Activated naive CD4-positive, alpha-beta T cell treated with Interleukin-2 at 50 U/mL for 16 hours (primary cell): Measurements from ENCODE around the gene CCDC112.

Experiments used
- DNase-seq: peaks from one replicate; pipeline ENCODE4 v3.0.0-alpha.2; 2020

Gene CCDC112

DNA sequence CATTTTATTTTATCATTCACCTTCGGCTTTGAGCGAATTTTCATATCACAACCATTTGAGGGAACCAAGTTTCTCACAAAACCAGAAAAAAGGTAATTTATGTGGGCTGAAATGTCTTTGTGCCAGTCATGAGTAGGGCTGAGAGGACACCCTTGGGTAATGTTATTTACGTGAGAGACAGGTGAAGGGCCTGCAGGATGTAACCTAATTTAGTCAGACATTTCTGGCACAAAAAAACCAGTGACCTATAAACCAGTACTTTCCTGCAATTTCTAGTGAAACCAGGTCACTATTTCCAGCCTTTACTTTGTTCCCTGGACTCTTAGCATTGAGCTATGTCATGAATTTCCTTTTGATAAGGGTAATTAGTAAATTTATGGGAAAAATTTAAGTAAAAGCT, 17.2 kb upstream of the CCDC112 start:
- DNase-seq: no peak

DNA sequence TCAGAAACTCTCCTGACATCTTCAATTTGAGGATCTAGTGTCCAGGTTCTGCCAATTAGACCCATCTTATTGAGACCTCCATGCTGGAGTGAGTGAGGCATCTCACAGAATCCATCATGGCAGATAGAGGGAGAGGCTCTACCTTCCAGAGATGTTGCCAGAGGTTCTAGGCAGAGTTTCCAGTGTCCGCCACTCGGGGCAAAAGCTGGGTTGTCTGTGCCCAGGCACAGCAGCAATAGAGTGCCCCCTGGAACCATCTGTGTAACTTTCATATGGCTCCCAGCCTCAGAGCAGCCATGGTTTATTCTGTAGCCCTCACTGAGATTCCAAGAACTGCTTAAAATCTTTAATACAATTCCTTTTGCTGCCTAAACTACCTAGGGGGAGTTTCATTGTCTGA, 16.6 kb upstream of the CCDC112 start:
- no peak for DNase-seq

DNA sequence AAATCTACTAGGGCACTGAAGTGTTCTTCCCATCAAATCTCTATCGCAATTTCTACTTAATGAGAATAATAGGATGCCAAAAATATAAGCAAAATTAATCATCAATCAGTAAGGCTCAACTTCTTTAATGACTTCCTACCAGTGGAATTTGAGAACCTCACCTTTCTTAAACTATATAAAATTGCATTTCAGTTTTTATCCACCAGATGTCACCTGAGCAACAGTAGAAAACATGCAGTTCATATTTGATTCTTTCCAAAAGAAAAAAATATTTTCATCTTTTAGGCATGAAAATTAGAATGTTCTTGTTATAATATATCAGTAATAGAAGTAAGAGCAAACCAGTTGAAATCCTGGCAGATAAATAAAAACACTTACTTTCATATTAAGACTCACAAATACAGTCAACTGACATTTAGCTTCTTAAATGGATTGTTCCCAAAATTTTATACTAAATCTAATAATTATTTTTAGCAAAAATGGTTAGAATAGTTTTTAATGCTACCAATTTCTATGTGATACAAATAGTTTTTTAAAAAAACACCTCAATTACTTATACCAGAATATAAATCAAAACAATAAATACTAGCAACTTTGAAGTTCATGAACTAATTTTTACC, 13.4 kb upstream of the CCDC112 start:
- no peak for DNase-seq

DNA sequence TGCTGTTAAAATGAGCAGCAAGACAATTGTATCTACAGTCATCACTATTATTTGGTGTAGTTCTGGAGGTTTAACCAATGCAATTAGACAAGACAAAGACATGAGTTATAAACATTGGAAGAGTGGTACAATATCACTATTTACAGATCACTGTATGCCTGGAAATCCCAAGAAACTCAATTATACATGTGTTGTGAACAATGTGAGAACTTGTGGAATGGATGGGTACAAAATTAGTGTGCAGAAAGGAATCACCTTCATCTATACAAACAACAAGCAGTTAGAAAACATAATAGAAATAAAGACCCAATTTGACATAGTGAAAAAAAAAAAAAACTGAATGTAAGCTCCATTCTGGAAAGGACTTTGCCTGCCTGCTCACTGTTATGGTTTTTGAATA, 12.4 kb upstream of the CCDC112 start:
- DNase-seq: no peak

DNA sequence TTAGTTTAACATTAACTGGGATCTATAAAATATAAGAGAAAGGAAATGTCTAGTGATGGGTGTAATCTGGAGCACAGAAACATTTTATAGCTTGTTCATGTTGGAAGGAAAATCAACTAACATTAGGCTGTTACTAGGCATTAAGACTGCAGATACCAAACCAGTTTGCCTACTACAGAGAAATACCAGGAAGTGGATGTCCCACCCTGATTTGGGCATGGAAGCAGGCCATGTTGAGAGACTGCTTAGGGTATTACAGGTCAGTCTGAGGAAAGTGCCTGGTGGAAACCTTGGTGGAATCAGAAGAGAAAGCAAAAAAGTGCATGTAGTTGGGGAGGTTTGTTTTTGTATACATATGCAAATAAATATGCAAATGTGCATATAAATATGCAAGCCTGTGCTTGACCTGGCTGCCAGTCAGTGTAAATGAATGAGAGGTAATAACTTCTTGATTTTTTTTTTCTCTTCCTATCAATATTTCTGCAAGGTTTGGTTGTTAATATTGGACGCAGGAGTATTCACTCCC, 9.6 kb upstream of the CCDC112 start:
- DNase-seq: no peak

GRCh38 chr5:115304496-115304895, 8.0 kb upstream of the CCDC112 start:
- no peak for DNase-seq

GRCh38 chr5:115298811-115299210, 2.4 kb upstream of the CCDC112 start:
- DNase-seq: no peak

GRCh38 chr5:115297031-115297430, 577 bp upstream of the CCDC112 start:
- DNase-seq: no peak

GRCh38 chr5:115295777-115296123, 704 bp downstream of the CCDC112 start:
- DNase-seq: no peak

GRCh38 chr5:115291397-115291796, 5.1 kb downstream of the CCDC112 start:
- no peak for DNase-seq

GRCh38 chr5:115289104-115289503, 7.3 kb downstream of the CCDC112 start:
- no peak for DNase-seq

DNA sequence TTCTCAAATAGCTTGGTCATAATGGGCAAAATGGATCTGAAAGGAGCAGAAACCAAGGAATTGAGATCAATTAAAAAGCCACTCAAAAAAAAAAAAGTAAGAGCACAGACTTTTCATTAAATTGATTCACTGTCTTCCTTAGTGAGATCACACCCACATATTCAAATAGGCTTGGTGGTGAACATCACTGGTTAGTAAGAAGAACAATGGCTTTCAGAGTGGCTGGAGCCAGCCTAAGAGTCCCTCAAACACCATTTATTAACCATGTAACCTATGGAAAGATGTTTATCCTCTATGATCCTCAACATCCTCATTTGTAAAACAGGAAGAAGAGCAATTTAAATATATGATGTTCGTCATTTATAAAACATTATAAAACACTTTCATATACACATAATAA, 12.4 kb downstream of the CCDC112 start:
- no peak for DNase-seq

- DNase-seq: no peak
These were observed 14.3 kb downstream of the CCDC112 start for GRCh38 chr5:115282131-115282530.

DNA sequence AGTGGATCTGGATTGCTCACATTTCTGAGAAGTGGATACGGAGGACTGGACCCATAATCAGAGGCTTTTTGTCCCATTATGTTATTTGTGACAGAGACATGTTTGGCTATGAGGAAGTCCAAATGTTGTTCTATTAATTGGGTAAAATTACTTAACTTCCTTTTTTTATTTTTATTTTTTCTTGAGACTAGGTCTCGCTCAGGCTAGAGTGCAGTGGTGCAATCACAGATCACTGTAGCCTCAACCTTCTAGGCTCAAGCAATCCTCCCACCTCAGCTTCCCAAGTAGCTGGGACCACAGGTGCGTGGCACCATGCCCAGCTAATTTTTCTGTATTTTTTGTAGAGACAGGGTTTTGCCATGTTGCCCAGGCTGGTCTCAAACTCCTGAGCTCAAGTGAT, 21.9 kb downstream of the CCDC112 start:
- DNase-seq: no peak

DNA sequence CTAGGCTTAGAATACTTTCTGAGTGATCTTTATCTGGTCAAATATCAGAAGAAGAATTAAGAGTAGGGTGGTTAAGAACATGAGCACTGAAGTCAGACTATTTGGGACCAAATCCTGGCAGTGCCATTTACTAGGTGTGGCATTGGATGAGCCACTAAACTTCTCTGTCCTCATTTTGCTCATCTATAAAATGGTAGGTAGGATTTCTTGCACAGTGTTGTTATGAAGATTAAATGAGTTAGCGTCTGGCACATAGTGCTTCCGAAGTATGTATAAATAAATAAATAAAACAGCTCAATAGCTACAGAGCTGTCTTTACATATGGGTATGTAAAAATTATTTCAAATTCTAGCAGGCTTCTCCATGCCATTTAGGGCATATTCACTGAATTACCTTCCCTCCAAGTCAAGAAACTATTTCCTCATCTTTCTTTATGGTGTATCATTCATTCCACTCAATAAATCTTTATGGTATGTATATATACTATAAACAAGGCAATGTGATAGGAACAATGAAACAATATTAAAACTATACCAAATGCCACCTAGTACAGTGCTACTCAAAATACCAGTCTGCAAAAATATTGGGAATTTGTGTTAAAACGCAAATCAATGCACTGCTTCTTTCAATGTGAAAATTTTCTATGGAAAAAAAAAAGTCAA, 24.0 kb downstream of the CCDC112 start:
- no peak for DNase-seq

- no peak for DNase-seq
These were observed 25.0 kb downstream of the CCDC112 start for GRCh38 chr5:115271295-115272050.

DNA sequence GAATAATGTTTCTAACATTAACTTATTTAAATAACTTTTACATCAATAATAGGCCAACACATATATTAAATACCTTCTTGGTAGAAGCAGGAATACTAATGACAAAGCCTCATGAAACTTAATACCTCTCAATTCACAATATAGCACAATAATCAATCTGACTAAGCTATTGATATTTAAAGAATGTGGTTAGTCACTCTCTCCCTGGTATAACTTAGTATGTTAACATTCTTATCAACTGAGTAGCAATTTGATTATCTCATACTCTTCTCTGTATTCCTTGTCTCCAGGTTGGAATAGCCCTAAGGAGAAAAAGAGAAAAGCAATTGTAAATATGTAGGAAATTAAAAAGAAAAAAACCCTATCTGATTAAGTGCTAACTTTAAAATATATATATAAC, 28.8 kb downstream of the CCDC112 start:
- no peak for DNase-seq

DNA sequence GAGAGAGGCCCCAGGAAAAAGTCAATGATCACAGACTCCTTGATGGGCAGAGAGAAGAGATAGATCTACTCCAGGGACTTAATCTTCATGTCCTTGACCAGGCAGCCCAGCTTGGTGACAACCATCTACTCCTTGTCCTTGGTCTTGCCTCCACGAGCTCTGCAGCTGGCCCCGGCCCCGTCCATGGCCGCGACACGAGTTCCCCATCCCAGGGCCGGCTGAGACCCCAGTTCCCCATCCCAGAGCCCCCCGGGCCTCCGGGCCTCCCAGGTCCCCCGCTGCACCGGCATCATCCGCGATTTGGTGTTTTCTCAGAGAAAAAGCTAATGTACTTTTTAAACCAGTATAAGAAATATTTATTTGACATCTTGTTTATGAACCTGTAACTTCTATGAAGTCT, 31.2 kb downstream of the CCDC112 start:
- DNase-seq: no peak

DNA sequence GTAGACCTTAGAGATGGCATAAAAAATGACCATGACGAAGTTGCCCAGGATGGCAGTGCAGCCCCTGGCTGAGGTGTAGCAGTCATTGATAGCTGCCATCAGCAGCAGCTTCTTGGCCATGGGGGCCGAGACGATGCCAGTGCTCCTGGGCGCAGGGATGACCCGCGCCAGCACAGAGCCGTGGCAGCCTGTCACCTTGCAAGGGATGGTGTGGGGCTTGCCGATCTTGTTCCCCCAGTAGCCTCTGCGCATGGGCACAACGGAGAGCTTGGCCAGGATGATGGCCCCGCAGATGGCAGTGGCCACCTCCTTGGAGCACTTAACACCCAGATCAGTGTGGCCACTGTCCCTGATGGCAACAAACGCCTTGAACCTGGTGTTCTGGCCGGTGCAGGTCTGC, 31.7 kb downstream of the CCDC112 start:
- no peak for DNase-seq

- no peak for DNase-seq
These were observed 33.4 kb downstream of the CCDC112 start for GRCh38 chr5:115263078-115263380.

GRCh38 chr5:115262321-115263077, 34.0 kb downstream of the CCDC112 start, which contains the start of gene PGGT1B:
Gene PGGT1B, minus strand, starts transcription at chr5:115262877. Its CDS starts 26 bp downstream, at chr5:115262851.
- peak; percentile 77 for DNase-seq

DNA sequence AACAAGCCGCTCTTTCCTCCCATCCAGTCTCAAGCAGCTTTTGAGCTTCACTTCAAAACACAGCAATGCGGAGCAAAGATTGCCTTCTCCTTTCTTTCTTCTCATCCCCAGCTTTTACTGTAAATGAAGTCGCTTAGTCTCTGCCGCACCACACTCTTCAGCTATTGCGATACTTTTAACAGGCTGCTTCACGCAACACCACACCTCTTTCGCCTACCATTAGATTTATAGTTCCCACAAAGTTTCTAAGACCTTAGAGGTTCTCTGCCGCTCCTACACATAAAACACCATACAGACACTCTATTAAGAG, 34.5 kb downstream of the CCDC112 start:
- no peak for DNase-seq

- DNase-seq: no peak
These were observed 36.2 kb downstream of the CCDC112 start for GRCh38 chr5:115260248-115260647.

DNA sequence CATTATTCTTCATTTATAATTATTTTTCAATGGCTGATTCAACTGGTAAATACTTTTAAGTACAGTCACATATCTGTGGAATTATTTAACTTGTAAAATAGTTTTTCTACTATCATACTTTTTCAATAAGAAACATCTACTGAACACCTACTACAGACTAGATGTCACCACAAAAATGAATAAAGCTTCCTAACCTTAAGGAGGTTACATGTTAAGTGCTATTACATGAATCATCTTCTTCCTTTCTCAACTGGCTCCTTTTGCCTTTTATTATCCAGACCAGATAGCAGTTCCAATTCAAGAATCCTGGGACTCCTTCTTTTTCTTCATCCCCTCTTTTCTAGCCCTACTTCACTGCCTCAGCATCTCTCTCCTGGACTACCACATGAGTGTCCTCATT, 38.5 kb downstream of the CCDC112 start:
- no peak for DNase-seq
